Thoracic aorta (tissue), 2 donors: ENCODE measurements around the gene CAMK1D. TPM values are rescaled to one million over a fixed set of nuclear protein-coding genes. Genes with fewer than 3 reads are reported as not detected.
"Not testable (repeated sequence)": the region's sequence is repeated elsewhere in the genome, so short reads cannot be mapped to it uniquely, and the experiment has no call there.

Experiments
- ATAC-seq: fragments of 150-250 bp; one replicate; pipeline ENCODE4 v1.8.0; 2017; ENCODE audit warnings: low read depth; ENCODE audit not compliant: insufficient number of reproducible peaks, low FRiP score
- DNase-seq: peaks from one replicate; pipeline ENCODE4 v3.0.0-alpha.2; 2020; ENCODE audit warnings: low spot score
- H3K27ac ChIP-seq, 2 donors: fragments of 200-600 bp; sonication (generic); 1 replicate in 1 of 2; 2 replicates in 1 of 2; pipeline ENCODE4 v1.5.1; 2016; ENCODE audit warnings: mild to moderate bottlenecking in 2 of 2, moderate library complexity in 2 of 2
- H3K27me3 ChIP-seq: fragments of 200-600 bp; sonication (generic); replicated peaks from 2 replicates; pipeline ENCODE4 v1.6.0; 2016; ENCODE audit warnings: mild to moderate bottlenecking; ENCODE audit not compliant: insufficient read depth
- H3K36me3 ChIP-seq: fragments of 200-600 bp; sonication (generic); one replicate; pipeline ENCODE4 v1.5.1; 2016
- H3K4me1 ChIP-seq, 2 donors: fragments of 200-600 bp; sonication (generic); 1 replicate in 1 of 2; 2 replicates in 1 of 2; pipeline versions ENCODE4 v1.5.1 to v1.6.0; 2016; ENCODE audit warnings: low read depth in 2 of 2, mild to moderate bottlenecking in 1 of 2; ENCODE audit not compliant: control insufficient read depth in 1 of 2
- H3K4me3 ChIP-seq: fragments of 200-600 bp; sonication (generic); 2 replicates; pipeline ENCODE4 v1.5.1; 2016; ENCODE audit warnings: mild to moderate bottlenecking
- H3K9me3 ChIP-seq: fragments of 200-600 bp; sonication (generic); 2 replicates; pipeline ENCODE4 v1.5.1; 2016
- total RNA-seq, 2 donors: library from RNA; depleted of rRNA; stranded (reverse); fragments of >200 nt; gene quantifications; one replicate each; pipeline versions ENCODE4 v1.1.0 to v1.2.3, GENCODE V29; 2016
- TF ChIP-seq, protein P1 (sequence below): fragments of 200-600 bp; sonication (generic); IDR thresholded peaks from one replicate; pipeline ENCODE4 v1.5.1; 2019; ENCODE audit warnings: antibody characterized with exemption

CAMK1D gene
- total RNA-seq, 2 donors from 2014 or later, result 8.7 to 11.2 TPM

DNA sequence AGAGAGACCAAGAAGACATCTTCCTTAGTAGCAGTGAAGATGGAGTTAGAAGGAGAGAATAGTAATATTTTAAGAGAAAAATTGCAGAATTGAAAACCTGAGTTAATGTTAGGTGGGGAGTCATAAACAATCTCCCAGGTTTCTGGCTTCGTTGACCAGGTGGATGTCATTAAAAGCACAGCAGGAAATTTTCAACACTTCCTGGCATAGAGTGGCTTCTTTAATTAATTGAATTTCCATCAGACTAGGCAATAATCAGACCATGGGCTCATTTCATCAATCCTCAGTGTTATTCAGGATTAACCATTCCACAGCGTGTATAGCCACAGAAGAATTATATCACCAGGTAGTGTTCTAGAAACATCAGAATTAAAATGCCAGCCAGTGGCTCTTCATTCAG, 383.9 kb downstream of the CAMK1D start:
- TF ChIP-seq, protein P1, sequence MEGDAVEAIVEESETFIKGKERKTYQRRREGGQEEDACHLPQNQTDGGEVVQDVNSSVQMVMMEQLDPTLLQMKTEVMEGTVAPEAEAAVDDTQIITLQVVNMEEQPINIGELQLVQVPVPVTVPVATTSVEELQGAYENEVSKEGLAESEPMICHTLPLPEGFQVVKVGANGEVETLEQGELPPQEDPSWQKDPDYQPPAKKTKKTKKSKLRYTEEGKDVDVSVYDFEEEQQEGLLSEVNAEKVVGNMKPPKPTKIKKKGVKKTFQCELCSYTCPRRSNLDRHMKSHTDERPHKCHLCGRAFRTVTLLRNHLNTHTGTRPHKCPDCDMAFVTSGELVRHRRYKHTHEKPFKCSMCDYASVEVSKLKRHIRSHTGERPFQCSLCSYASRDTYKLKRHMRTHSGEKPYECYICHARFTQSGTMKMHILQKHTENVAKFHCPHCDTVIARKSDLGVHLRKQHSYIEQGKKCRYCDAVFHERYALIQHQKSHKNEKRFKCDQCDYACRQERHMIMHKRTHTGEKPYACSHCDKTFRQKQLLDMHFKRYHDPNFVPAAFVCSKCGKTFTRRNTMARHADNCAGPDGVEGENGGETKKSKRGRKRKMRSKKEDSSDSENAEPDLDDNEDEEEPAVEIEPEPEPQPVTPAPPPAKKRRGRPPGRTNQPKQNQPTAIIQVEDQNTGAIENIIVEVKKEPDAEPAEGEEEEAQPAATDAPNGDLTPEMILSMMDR, result no peak
- Histone ChIP-seq H3K4me3 (no peak overlapping the region), H3K4me1 (peaks cover 4 to 19% of the 10 kb centered on the region in 2 donors), H3K9me3 (no peaks in the 10 kb centered on the region), H3K36me3 (no peaks in the 10 kb centered on the region), H3K27ac (no peak overlapping the region), H3K27me3 (no peaks in the 10 kb centered on the region)
- DNase-seq, result no peak
- no peak for ATAC-seq

DNA sequence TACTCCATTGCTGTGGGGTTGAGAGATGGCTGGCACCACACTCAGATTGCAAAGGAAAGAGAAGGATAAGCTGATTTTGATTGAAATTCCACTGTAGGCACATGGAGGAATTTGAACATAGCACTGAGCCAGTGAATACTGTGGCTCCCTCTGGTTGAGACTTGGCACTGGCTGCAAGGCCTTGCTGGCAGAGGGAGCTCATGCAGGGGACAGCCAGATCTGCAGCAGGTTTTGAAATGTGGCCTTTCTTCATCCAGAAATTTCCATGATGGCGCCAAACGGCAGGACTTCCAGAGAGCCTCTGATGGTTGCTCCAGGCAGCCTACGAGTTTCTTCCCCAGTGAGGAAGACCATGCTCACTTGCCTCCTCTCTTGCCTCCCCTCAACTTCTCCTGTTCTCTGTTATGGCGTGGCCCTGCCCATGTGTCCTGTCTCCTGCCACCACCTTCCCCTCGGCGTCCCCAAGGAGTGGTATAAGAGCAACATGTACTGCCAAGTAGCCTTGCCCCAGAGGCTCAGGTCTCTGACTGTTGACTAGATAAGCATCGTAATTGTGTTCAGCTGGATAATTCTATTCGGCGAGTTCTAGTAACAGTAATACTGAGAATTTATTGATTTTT, 386.6 kb downstream of the CAMK1D start:
- peak; percentile 25 for ATAC-seq
- Histone ChIP-seq H3K36me3 (no peaks in the 10 kb centered on the region), H3K4me1 (peaks cover 4 to 19% of the 10 kb centered on the region in 2 donors), H3K27ac (peak overlapping the region; percentile 39 to 55), H3K27me3 (no peaks in the 10 kb centered on the region), H3K4me3 (no peak overlapping the region), H3K9me3 (no peaks in the 10 kb centered on the region)
- TF ChIP-seq, protein P1, result no peak
- DNase-seq, result peak; percentile 16

DNA sequence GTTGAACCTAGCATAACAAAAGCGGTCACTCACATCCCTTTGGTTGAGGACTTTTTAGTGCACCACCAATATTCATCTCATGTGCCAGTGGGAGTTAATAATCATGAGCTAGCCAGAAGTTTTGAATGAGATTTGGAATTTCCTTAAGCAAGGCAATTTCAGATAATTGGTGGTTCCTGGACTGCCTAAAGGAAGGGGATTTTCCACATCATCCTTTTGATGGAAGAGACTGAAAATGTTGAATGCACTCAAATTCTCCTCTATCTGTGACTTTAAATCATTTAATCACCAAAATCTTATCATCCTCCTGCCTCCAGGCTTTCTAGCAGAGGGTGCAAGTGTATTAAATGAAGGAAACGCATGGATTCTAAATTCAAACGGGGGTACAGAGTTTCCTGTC, 391.5 kb downstream of the CAMK1D start:
- H3K27ac ChIP-seq, result no peak overlapping the region
- no peak for ATAC-seq
- H3K9me3 ChIP-seq, result no peaks in the 10 kb centered on the region
- H3K27me3 ChIP-seq, result no peaks in the 10 kb centered on the region
- H3K4me1 ChIP-seq, result peaks cover 4 to 12% of the 10 kb centered on the region in 2 donors
- H3K36me3 ChIP-seq, result no peaks in the 10 kb centered on the region
- no peak for DNase-seq
- no peak overlapping the region for H3K4me3 ChIP-seq
- TF ChIP-seq, protein P1, result no peak

DNA sequence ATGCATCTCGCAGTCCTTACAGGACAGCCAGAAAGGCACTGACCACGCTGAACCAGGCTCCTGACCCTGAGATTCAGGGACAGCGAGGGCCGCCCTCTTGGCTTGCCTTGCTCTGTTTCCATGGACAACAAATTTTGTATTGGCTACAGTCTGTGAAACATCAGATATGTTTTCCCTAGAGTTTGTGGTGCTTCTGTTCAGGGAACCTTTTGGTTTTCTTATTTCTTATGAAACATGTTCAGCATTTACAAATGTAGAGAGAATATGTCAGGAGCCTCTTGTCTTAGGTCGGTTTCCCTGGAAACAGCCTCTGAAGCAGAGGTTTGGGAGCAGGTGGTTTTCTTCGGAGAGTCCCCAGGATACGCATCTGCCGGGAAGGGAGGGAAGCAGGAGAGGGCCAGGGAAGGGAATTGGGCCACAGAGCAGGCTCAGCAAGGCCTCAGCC, 392.0 kb downstream of the CAMK1D start:
- Histone ChIP-seq H3K9me3 (no peaks in the 10 kb centered on the region), H3K27me3 (no peaks in the 10 kb centered on the region), H3K27ac (no peak overlapping the region), H3K4me1 (peaks cover under 1 to 6% of the 10 kb centered on the region in 2 donors), H3K4me3 (no peak overlapping the region), H3K36me3 (no peaks in the 10 kb centered on the region)
- no peak for ATAC-seq
- no peak for DNase-seq
- TF ChIP-seq, protein P1, result no peak

DNA sequence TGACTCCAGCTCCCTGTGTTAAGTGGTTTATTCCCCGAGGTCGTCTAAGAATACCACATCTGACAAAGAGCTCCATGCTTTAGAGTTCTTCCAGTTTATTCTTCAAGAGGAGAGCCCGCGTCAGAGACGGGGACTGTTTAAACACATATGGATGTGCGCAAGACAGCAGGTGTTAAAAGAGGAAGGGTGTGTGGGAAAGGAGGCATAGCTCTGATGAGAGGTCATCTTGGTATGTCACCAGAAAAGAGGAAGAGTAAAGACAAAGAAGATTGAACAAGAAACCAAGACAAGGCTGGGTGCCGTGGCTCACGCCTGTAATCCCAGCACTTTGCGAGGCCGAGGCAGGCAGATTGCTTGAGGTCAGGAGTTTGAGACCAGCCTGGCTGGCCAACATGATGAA, 393.4 kb downstream of the CAMK1D start:
- H3K4me3 ChIP-seq, result no peak overlapping the region
- TF ChIP-seq, protein P1, result no peak
- H3K27ac ChIP-seq, result no peak overlapping the region
- H3K4me1 ChIP-seq, result no peaks in the 10 kb centered on the region
- DNase-seq (no peak), ATAC-seq (no peak)
- no peaks in the 10 kb centered on the region for H3K9me3 ChIP-seq
- H3K36me3 ChIP-seq, result no peaks in the 10 kb centered on the region
- H3K27me3 ChIP-seq, result no peaks in the 10 kb centered on the region

DNA sequence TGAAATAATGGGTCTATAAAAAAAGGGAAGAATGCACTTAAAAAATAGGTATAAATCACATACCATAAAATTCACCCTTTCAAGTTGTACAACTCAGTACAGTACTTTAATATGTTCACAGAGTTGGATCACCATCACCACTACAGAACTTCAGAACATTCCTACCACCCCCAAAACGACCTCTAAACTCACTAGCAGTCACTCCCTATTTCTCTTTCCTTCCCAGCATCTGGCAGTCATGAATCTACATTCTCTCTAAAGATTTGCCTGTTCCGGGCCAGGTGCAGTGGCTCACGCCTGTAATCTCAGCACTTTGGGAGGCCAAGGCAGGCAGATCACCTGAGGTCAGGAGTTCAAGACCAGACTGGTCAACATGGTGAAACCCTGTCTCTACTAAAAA, 394.1 kb downstream of the CAMK1D start:
- not testable (repeated sequence) for H3K4me3 ChIP-seq, H3K27me3 ChIP-seq, H3K9me3 ChIP-seq, DNase-seq, H3K36me3 ChIP-seq, ATAC-seq, H3K27ac ChIP-seq, H3K4me1 ChIP-seq
